ELF-1 (cell line): ENCODE data around the gene PRDM2.

Source experiments
- DNase-seq: peaks from one replicate; pipeline ENCODE4 v3.0.0-alpha.2; 2016; ENCODE audit warnings: low read depth, low spot score

Gene PRDM2

DNA sequence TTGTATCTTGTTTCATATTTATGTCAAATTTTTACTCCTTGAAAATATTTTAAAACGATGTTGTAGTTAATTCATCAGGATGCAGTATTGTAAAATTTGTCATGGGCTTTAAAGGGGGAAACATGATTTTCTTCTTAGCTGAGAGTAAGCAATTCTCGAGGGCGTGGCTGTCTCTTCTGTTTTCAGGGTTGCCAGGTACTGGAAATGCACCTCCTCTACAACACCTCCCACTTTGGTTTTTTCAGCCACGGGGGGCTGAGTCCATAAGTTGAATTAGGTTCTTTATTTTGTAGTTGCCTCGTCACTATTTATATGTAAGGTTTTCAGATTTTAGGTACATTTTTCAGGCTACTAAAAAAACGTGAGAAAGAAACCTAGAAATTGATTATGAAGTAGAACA, 64.0 kb downstream of the PRDM2 start:
- no peak for DNase-seq

- DNase-seq: peak; percentile 47
These were observed 64.8 kb downstream of the PRDM2 start for GRCh38 chr1:13764588-13765332.

- DNase-seq: no peak
These were observed 66.9 kb downstream of the PRDM2 start for GRCh38 chr1:13766592-13767564.

- no peak for DNase-seq
These were observed 69.2 kb downstream of the PRDM2 start for GRCh38 chr1:13769212-13769611.

DNA sequence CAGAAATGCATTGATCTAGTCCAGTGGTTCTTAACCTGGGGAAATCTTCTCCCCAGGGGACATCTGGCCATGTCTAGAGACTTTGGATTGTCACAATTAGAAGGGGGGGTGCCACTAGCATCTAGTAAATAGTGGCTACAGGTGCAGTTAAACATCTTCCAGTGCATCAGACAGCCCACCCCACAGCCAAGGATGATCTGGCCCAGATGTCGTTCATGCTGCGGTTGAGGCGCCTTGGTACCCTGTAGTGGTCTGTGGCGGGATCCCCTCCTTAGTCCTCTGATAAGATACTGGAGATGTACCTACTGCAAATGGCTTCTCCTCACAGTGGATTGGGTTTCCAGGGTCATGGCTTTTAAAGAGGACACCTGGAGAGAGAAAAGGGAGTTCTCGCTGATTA, 69.8 kb downstream of the PRDM2 start:
- DNase-seq: no peak

DNA sequence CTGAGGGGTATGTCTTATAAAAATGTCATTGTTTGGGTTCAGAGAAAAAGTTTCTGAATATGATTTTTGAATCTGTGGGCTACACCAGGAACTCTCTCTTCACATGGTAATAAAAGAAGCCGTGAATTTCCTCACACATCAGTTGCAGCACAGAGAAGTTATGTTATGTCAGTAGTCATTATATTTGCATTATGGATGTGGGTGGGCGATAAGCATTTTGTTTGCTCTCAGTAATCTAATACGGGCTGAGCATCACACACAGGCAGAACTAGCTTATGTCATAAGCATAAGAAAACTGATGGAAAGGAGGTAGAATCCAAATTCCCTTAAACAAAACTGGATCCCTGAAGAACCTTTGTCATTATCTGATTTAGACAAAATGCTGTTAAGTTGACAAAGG, 70.8 kb downstream of the PRDM2 start:
- no peak for DNase-seq

GRCh38 chr1:13771745-13772144, 71.8 kb downstream of the PRDM2 start:
- DNase-seq: no peak

DNA sequence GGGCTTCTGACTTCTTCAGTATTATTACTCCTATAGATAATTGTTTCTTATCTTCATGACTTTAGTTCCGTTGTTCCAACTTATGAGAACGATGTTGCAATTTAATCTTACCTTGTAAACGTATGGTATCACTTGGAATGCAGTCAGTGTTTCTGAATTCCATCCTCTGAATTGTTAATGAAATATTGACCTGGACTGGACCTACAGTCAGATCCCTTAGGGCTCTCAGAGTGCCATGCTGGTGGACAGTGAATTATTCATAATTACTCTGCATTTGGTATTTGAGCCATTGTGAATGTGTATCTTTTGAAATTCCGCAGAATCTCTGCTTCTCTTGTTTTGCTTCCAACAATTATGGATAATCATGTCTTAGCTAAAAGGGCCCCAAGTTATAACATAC, 72.3 kb downstream of the PRDM2 start:
- DNase-seq: no peak

- no peak for DNase-seq
These were observed 74.1 kb downstream of the PRDM2 start for GRCh38 chr1:13774121-13774520.

DNA sequence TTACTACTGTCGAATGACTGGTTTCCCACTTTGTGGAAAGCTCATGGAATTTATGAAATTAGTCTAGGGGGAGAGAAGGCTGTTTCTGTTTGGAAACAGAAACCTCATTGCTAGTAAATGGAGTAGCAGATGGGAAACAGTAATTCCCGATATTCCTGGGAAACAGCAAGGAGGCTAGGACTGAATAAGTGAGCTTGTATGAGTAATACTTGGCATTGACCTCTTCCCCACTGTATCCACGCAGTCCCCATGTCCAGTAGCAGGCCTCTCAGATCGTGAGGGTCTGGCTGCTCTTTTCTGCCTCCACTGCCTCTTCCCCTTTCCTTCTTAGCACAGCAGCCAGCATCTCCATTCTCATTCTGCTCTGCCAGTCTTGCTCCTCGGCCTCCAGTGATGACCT, 75.5 kb downstream of the PRDM2 start:
- DNase-seq: no peak

GRCh38 chr1:13775916-13776315, 75.9 kb downstream of the PRDM2 start:
- DNase-seq: no peak

GRCh38 chr1:13778431-13778830, 78.4 kb downstream of the PRDM2 start:
- no peak for DNase-seq

DNA sequence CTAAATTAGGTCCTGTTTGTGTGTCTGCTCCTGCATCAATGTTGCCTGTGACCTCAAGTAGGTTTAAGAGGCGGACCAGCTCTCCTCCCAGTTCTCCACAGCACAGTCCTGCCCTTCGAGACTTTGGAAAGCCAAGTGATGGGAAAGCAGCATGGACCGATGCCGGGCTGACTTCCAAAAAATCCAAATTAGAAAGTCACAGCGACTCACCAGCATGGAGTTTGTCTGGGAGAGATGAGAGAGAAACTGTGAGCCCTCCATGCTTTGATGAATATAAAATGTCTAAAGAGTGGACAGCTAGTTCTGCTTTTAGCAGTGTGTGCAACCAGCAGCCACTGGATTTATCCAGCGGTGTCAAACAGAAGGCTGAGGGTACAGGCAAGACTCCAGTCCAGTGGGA, 79.9 kb downstream of the PRDM2 start:
- no peak for DNase-seq

- no peak for DNase-seq
These were observed 80.8 kb downstream of the PRDM2 start for GRCh38 chr1:13780780-13781179.

- DNase-seq: no peak
These were observed 81.2 kb downstream of the PRDM2 start for GRCh38 chr1:13781228-13781627.

GRCh38 chr1:13781907-13782633, 82.1 kb downstream of the PRDM2 start:
- no peak for DNase-seq

DNA sequence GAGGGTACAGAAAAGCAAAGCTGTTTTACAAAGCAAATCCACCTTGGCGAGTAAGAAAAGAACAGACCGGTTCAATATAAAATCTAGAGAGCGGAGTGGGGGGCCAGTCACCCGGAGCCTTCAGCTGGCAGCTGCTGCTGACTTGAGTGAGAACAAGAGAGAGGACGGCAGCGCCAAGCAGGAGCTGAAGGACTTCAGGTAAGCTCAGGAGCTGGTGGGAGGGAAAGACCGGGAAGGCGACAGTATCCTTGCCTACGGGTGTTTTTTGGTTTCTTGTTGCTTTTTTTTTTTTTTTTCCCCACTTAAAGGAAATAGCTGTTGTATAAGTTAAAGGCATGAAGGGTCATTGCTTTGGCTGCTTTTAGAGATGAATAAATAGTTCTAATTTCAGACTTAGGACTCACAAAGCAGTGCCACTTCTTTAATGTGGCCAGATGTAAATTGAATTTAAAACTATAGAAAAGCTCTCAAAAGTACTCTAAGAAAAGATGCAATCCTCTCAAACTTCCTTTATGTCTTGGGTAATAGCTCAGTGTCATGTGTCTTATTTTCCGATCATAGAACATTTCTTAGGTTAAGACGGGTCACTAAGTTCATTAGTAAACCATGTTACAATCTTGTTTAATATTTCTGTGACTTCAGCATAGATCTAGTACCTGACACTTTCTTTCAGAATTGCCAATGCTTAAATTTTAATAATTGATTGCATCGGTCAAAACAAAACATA, 82.8 kb downstream of the PRDM2 start:
- no peak for DNase-seq

- DNase-seq: no peak
These were observed 83.6 kb downstream of the PRDM2 start for GRCh38 chr1:13783551-13783950.

DNA sequence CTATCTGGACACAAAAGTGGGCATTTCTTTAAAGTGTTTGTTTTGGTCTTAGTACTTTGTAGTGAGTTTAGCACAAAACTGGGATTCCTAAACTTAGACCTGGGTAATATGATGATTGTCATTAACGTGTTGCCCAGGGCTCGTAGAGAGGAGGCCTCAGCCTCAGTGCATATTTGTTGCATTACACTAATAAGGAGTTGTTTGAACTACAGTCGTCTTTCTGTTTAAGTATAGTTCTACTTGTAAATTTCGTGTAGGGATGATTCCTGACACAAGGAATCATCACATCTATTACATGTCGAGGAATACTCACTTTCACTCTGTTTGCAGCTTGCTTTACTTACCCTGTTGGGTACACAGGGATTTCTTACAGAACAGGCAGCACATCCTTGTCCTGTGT, 85.0 kb downstream of the PRDM2 start:
- DNase-seq: no peak

- no peak for DNase-seq
These were observed 86.6 kb downstream of the PRDM2 start for GRCh38 chr1:13786541-13786940.

DNA sequence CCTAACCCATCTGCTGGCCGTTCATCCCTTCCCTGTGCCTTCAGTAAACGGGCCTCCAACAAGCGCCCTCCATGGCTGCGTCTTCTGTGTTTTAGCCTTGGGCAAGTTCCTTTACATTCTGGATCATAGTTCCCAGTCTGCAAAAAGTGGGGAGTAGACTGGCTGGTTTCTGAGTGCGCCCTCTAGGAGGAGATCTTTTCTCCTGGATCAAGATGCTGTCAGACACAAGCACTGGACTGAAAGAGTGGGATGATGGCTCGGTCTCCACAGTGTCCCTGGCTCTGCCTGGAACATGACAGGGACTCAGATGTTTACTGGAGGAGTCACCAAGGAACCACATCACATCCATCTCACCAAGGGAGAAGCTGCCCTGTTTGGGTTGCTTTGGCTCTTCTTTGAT, 88.8 kb downstream of the PRDM2 start:
- DNase-seq: peak; percentile 30
